Measurements from ENCODE around the gene TOMM20.

DNA sequence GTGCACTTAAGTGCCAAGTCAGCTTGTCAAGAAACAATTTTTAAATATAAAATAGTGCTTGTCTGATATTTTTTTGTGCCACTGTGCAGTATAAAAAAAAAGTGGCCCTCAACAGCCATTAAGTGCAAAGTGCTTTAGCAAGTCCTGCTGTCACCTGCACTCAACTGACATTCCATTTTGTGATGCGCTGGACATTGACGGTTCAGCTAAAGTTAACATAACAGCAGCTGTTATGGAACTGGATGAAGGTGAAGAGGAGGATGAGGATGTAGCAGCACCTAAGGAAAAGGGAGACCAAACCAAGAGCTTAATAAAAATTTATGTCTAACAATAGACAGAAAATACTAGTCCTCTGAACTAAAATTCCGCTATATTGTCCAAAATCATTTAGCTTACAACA, 39.7 kb upstream of the TOMM20 start:
- TF ChIP-seq EZH2 (IDR thresholded peaks at IDR 0.05; ENCODE audit: insufficient read depth, poor library complexity, severe bottlenecking) (no peak), EZH2phosphoT487 (IDR thresholded peaks at IDR 0.05; ENCODE audit: insufficient read depth, low read depth) (no peak)
